Parathyroid adenoma (tissue), 2 donors: Measurements from ENCODE around the gene CHST11.

Experiments used
- H2AFZ ChIP-seq: fragments of 300-600 bp; sonication (generic); one replicate; pipeline ENCODE4 v1.7.0; 2017; ENCODE audit warnings: antibody characterized with exemption, mild to moderate bottlenecking
- H3K27ac ChIP-seq: fragments of 300-600 bp; sonication (generic); one replicate; pipeline ENCODE4 v1.7.0; 2017
- H3K27me3 ChIP-seq: fragments of 300-600 bp; sonication (generic); one replicate; pipeline ENCODE4 v1.7.0; 2017; ENCODE audit warnings: low read length; ENCODE audit not compliant: control insufficient read depth, insufficient read depth
- H3K36me3 ChIP-seq: fragments of 300-600 bp; sonication (generic); one replicate; pipeline ENCODE4 v1.7.0; 2017; ENCODE audit warnings: low read length; ENCODE audit not compliant: control insufficient read depth, insufficient read depth
- H3K4me1 ChIP-seq: fragments of 300-600 bp; sonication (generic); one replicate; pipeline ENCODE4 v1.7.0; 2017; ENCODE audit warnings: control low read depth
- H3K4me2 ChIP-seq: fragments of 300-600 bp; sonication (generic); one replicate; pipeline ENCODE4 v1.7.0; 2017; ENCODE audit warnings: low read length
- H3K4me3 ChIP-seq: fragments of 300-600 bp; sonication (generic); one replicate; pipeline ENCODE4 v1.7.0; 2017; ENCODE audit warnings: low read depth, low read length
- H3K79me2 ChIP-seq: fragments of 300-600 bp; sonication (generic); one replicate; pipeline ENCODE4 v1.7.0; 2017; ENCODE audit warnings: control low read depth
- H3K9ac ChIP-seq: fragments of 300-600 bp; sonication (generic); one replicate; pipeline ENCODE4 v1.7.0; 2017; ENCODE audit warnings: mild to moderate bottlenecking
- H3K9me3 ChIP-seq: fragments of 300-600 bp; sonication (generic); one replicate; pipeline ENCODE4 v1.7.0; 2017; ENCODE audit warnings: low read length; ENCODE audit not compliant: control insufficient read depth
- CTCF ChIP-seq: fragments of 300-600 bp; sonication (generic); IDR thresholded peaks from one replicate; pipeline ENCODE4 v1.7.0; 2017; ENCODE audit warnings: antibody characterized with exemption, mild to moderate bottlenecking
- donor health status: primary hyperparathyroidism.

Gene CHST11

GRCh38 chr12:104746467-104747088, 289.8 kb downstream of the CHST11 start:
- Histone ChIP-seq H3K4me3 (no peak overlapping the region), H3K27me3 (no peaks in the 10 kb centered on the region), H3K9me3 (no peaks in the 10 kb centered on the region), H3K27ac (no peak overlapping the region), H3K79me2 (no peaks in the 10 kb centered on the region), H2AFZ (no peak overlapping the region), H3K4me2 (no peak overlapping the region), H3K9ac (no peak overlapping the region), H3K36me3 (no peaks in the 10 kb centered on the region), H3K4me1 (peaks cover 6% of the 10 kb centered on the region)
- no peak for TF ChIP-seq CTCF

GRCh38 chr12:104747330-104747729, 290.6 kb downstream of the CHST11 start:
- H2AFZ ChIP-seq, result no peak overlapping the region
- TF ChIP-seq CTCF, result no peak
- no peaks in the 10 kb centered on the region for H3K27me3 ChIP-seq
- no peak overlapping the region for H3K4me2 ChIP-seq
- H3K9ac ChIP-seq, result no peak overlapping the region
- H3K79me2 ChIP-seq, result no peaks in the 10 kb centered on the region
- H3K4me3 ChIP-seq, result no peak overlapping the region
- H3K27ac ChIP-seq, result no peak overlapping the region
- no peaks in the 10 kb centered on the region for H3K36me3 ChIP-seq
- H3K4me1 ChIP-seq, result peaks cover 6% of the 10 kb centered on the region
- no peaks in the 10 kb centered on the region for H3K9me3 ChIP-seq

GRCh38 chr12:104747955-104748354, 291.2 kb downstream of the CHST11 start:
- no peak overlapping the region for H3K4me3 ChIP-seq
- no peaks in the 10 kb centered on the region for H3K27me3 ChIP-seq
- H3K4me1 ChIP-seq, result peaks cover 6% of the 10 kb centered on the region
- H3K9me3 ChIP-seq, result no peaks in the 10 kb centered on the region
- H3K36me3 ChIP-seq, result no peaks in the 10 kb centered on the region
- no peak overlapping the region for H3K4me2 ChIP-seq
- no peaks in the 10 kb centered on the region for H3K79me2 ChIP-seq
- no peak for TF ChIP-seq CTCF
- no peak overlapping the region for H2AFZ ChIP-seq
- H3K27ac ChIP-seq, result no peak overlapping the region
- no peak overlapping the region for H3K9ac ChIP-seq

- Histone ChIP-seq H3K4me1 (peaks cover 6% of the 10 kb centered on the region), H2AFZ (no peak overlapping the region), H3K9me3 (no peaks in the 10 kb centered on the region), H3K9ac (no peak overlapping the region), H3K36me3 (no peaks in the 10 kb centered on the region), H3K4me2 (no peak overlapping the region), H3K4me3 (no peak overlapping the region), H3K79me2 (no peaks in the 10 kb centered on the region), H3K27ac (no peak overlapping the region), H3K27me3 (no peaks in the 10 kb centered on the region)
- TF ChIP-seq CTCF, result no peak
Measured at GRCh38 chr12:104748356-104748755, 291.6 kb downstream of the CHST11 start.

- Histone ChIP-seq H3K79me2 (no peaks in the 10 kb centered on the region), H3K4me2 (no peak overlapping the region), H3K27ac (no peak overlapping the region), H3K27me3 (no peaks in the 10 kb centered on the region), H2AFZ (peak overlapping the region; percentile 9), H3K36me3 (no peaks in the 10 kb centered on the region), H3K9me3 (no peaks in the 10 kb centered on the region), H3K4me1 (peaks cover 6% of the 10 kb centered on the region), H3K9ac (no peak overlapping the region), H3K4me3 (no peak overlapping the region)
- TF ChIP-seq CTCF, result no peak
Measured at GRCh38 chr12:104748790-104749189, 292.0 kb downstream of the CHST11 start.
